HepG2 (cell line): ENCODE data around the gene SLC25A10. TPM values are rescaled to one million over a fixed set of nuclear protein-coding genes. Genes with fewer than 3 reads are reported as not detected.

ENCODE experiments used
- ATAD3A ChIP-seq: sonication (generic); formaldehyde crosslinking; IDR thresholded peaks from 2 replicates; pipeline ENCODE4 v1.4.0; 2020; ENCODE audit warnings: missing genetic modification reagents
- DPF2 ChIP-seq: sonication (generic); formaldehyde crosslinking; IDR thresholded peaks from 2 replicates; pipeline ENCODE4 v1.4.0; 2020; ENCODE audit warnings: mild to moderate bottlenecking, low read depth, missing genetic modification reagents, borderline replicate concordance
- DRAP1 ChIP-seq: IDR thresholded peaks from 2 replicates; pipeline ENCODE4 v1.6.1; 2016; ENCODE audit warnings: missing genetic modification reagents, missing compliant biosample characterization
- GATA4 ChIP-seq: sonication (generic); IDR thresholded peaks from 2 replicates; pipeline ENCODE4 v1.6.1; 2016; ENCODE audit warnings: antibody characterized with exemption, low read depth, borderline replicate concordance
- HMG20A ChIP-seq: IDR thresholded peaks from 2 replicates; pipeline ENCODE4 v1.6.1; 2016; ENCODE audit warnings: borderline replicate concordance
- MLLT10 ChIP-seq: sonication (generic); formaldehyde crosslinking; IDR thresholded peaks from 2 replicates; pipeline ENCODE4 v1.4.0; 2020; ENCODE audit warnings: missing genetic modification reagents
- NAIF1 ChIP-seq: sonication (generic); formaldehyde crosslinking; IDR thresholded peaks from 2 replicates; pipeline ENCODE4 v1.5.0; 2020; ENCODE audit warnings: mild to moderate bottlenecking, missing genetic modification reagents, borderline replicate concordance
- RBM39 ChIP-seq: fragments of 200-400 bp; formaldehyde crosslinking; IDR thresholded peaks from one replicate; pipeline ENCODE4 v1.6.1; 2018; ENCODE audit warnings: antibody characterized with exemption, mild to moderate bottlenecking, low read depth, low read length; ENCODE audit not compliant: poor library complexity, severe bottlenecking
- SIX4 ChIP-seq: sonication (generic); formaldehyde crosslinking; IDR thresholded peaks from 2 replicates; pipeline ENCODE4 v1.4.0; 2020; ENCODE audit warnings: missing genetic modification reagents
- SMAD9 ChIP-seq: sonication (generic); formaldehyde crosslinking; IDR thresholded peaks from 2 replicates; pipeline ENCODE4 v1.5.1; 2020; ENCODE audit warnings: mild to moderate bottlenecking, missing genetic modification reagents
- SNAPC2 ChIP-seq: sonication (generic); formaldehyde crosslinking; IDR thresholded peaks from 2 replicates; pipeline ENCODE4 v1.8.1; 2022; ENCODE audit warnings: mild to moderate bottlenecking, missing genetic modification reagents
- SP1 ChIP-seq, 2 experiments: fragments of 450-650 bp in 1 of 2; sonication (generic) in 1 of 2; formaldehyde crosslinking in 1 of 2; IDR thresholded peaks; 2 replicates each; pipeline versions ENCODE4 v1.4.0 to v1.6.1; 2016 to 2020; ENCODE audit warnings: missing genetic modification reagents in 1 of 2
- ZKSCAN5 ChIP-seq: sonication (generic); formaldehyde crosslinking; IDR thresholded peaks from 2 replicates; pipeline ENCODE4 v1.5.1; 2020; ENCODE audit warnings: mild to moderate bottlenecking, missing genetic modification reagents
- ZNF101 ChIP-seq: sonication (generic); formaldehyde crosslinking; IDR thresholded peaks from 2 replicates; pipeline ENCODE4 v1.4.0; 2020; ENCODE audit warnings: mild to moderate bottlenecking, low read depth, missing genetic modification reagents, borderline replicate concordance
- ZNF362 ChIP-seq: sonication (generic); formaldehyde crosslinking; IDR thresholded peaks from 2 replicates; pipeline ENCODE4 v1.4.0; 2020; ENCODE audit warnings: missing genetic modification reagents, mild to moderate bottlenecking, borderline replicate concordance
- ZNF432 ChIP-seq: sonication (generic); formaldehyde crosslinking; IDR thresholded peaks from 2 replicates; pipeline ENCODE4 v1.5.0; 2020; ENCODE audit warnings: missing genetic modification reagents, mild to moderate bottlenecking, borderline replicate concordance
- ZNF558 ChIP-seq: sonication (generic); formaldehyde crosslinking; IDR thresholded peaks from 2 replicates; pipeline ENCODE4 v1.9.0; 2022; ENCODE audit warnings: mild to moderate bottlenecking, missing genetic modification reagents, borderline replicate concordance
- ZNF687 ChIP-seq: sonication (generic); formaldehyde crosslinking; IDR thresholded peaks from 2 replicates; pipeline ENCODE4 v1.5.1; 2020; ENCODE audit warnings: mild to moderate bottlenecking, missing genetic modification reagents, moderate library complexity
- ZNF724P ChIP-seq: sonication (generic); formaldehyde crosslinking; IDR thresholded peaks from 2 replicates; pipeline ENCODE4 v1.8.0; 2022; ENCODE audit warnings: missing genetic modification reagents, borderline replicate concordance
- ZNF784 ChIP-seq: sonication (generic); formaldehyde crosslinking; IDR thresholded peaks from 2 replicates; pipeline ENCODE4 v1.5.1; 2020; ENCODE audit warnings: missing genetic modification reagents, mild to moderate bottlenecking, borderline replicate concordance
- ZSCAN21 ChIP-seq: sonication (generic); formaldehyde crosslinking; IDR thresholded peaks from 2 replicates; pipeline ENCODE4 v1.8.0; 2022; ENCODE audit warnings: mild to moderate bottlenecking, missing genetic modification reagents, moderate library complexity, borderline replicate concordance
- ZSCAN31 ChIP-seq: sonication (generic); formaldehyde crosslinking; IDR thresholded peaks from 2 replicates; pipeline ENCODE4 v1.5.0; 2020; ENCODE audit warnings: low read depth, mild to moderate bottlenecking, missing genetic modification reagents
- polyA plus RNA-seq, 8 experiments: library from polyadenylated mRNA; depleted of rRNA in 3 of 8; stranded (reverse) in 7 of 8; unstranded in 1 of 8; fragments of >200 nt; fragmentation: Illumina TruSeq in 4 of 8; extraction: Trizol in 4 of 8; gene quantifications; 2 replicates each; pipeline versions ENCODE4 v1.2.1 to v1.2.3, GENCODE V29; 2011 to 2016; ENCODE audit warnings: low read depth in 4 of 8, missing spikeins in 1 of 8, mixed read lengths in 1 of 8; ENCODE audit not compliant: insufficient read depth in 1 of 8
- total RNA-seq, 5 experiments: library from RNA; depleted of rRNA; stranded (reverse); fragments of >200 nt; fragmentation: Illumina TruSeq; extraction: Trizol; gene quantifications; 2 replicates each; pipeline ENCODE4 v1.2.3, GENCODE V29; 2016; ENCODE audit warnings: low read depth in 1 of 5

The SLC25A10 gene
- total and polyA plus RNA-seq, 2 of the 13 experiments (the other 11 are each of a cell fraction or from before 2014, with no cell fraction given), result 46.5 to 140 TPM

GRCh38 chr17:81666342-81667191 lies 45.5 kb upstream of the SLC25A10 start, which contains the start of the genes CCDC137 and OXLD1 (continued):
- TF ChIP-seq ZNF784 (CRISPR knock-in tag), result peak; percentile 62; the same call in 1 of the 2 replicates
- TF ChIP-seq SMAD9 (CRISPR knock-in tag), result peak; percentile 77; the same call in 1 of the 2 replicates
- TF ChIP-seq ZNF432 (CRISPR knock-in tag), result no peak
- TF ChIP-seq ZNF687 (CRISPR knock-in tag), result peak; percentile 68
- TF ChIP-seq SIX4 (CRISPR knock-in tag), result no peak; the same call in 1 of the 2 replicates
- TF ChIP-seq GATA4, result peak; percentile 43; the same call in 1 of the 2 replicates
- TF ChIP-seq ZNF362, result no peak
- no peak for TF ChIP-seq MLLT10 (CRISPR knock-in tag)
- peak; percentile 83 for TF ChIP-seq SNAPC2 (CRISPR knock-in tag)
- no peak for TF ChIP-seq HMG20A
- no peak for TF ChIP-seq ATAD3A (CRISPR knock-in tag)
- no peak for TF ChIP-seq DPF2 (CRISPR knock-in tag)
- no peak for TF ChIP-seq SP1 (IDR thresholded peaks at IDR 0.05)
- peak; percentile 49; the same call in 1 of the 2 replicates for TF ChIP-seq SP1 (CRISPR knock-in tag; IDR thresholded peaks at IDR 0.05)
- peak; percentile 82 for TF ChIP-seq RBM39
- TF ChIP-seq ZSCAN21 (CRISPR knock-in tag), result peak; percentile 78
- TF ChIP-seq ZNF101 (CRISPR knock-in tag), result 0 out of 2 replicates have a peak, but pooled peaks have one; percentile 33
- TF ChIP-seq ZNF558, result no peak
- peak; percentile 73; the same call in 1 of the 2 replicates for TF ChIP-seq ZSCAN31
- TF ChIP-seq ZNF724P (CRISPR knock-in tag), result peak; percentile 86; the same call in 1 of the 2 replicates
- TF ChIP-seq NAIF1 (CRISPR knock-in tag), result 0 out of 2 replicates have a peak, but pooled peaks have one; percentile 51
- TF ChIP-seq DRAP1 (CRISPR knock-in tag), result peak; percentile 81; the same call in 1 of the 2 replicates
- 0 out of 2 replicates have a peak, but pooled peaks have one; percentile 27 for TF ChIP-seq ZKSCAN5 (CRISPR knock-in tag)
